ENCODE measurements around the gene TNS3.

TNS3 gene

DNA sequence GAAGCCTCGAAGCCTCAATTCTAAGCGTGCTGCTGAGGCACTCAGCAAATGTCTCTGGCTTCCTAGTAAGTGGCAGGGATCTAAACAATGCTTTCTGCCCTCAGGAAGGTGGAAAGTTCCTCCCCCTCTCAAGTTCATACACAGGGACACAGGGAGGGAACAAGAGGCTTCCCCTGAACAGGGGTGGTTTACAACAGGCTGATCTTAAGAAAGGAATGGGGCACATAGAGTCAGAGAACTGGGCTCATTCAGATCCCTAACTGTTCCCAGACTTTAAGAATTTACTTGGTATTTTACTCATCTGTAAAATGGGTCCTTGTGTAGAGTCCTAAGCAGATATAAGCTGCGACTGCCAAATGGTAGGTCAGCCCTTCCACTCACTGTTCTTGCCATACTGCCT is 2.5 kb downstream of the TNS3 start:
- TF ChIP-seq, protein P1, sequence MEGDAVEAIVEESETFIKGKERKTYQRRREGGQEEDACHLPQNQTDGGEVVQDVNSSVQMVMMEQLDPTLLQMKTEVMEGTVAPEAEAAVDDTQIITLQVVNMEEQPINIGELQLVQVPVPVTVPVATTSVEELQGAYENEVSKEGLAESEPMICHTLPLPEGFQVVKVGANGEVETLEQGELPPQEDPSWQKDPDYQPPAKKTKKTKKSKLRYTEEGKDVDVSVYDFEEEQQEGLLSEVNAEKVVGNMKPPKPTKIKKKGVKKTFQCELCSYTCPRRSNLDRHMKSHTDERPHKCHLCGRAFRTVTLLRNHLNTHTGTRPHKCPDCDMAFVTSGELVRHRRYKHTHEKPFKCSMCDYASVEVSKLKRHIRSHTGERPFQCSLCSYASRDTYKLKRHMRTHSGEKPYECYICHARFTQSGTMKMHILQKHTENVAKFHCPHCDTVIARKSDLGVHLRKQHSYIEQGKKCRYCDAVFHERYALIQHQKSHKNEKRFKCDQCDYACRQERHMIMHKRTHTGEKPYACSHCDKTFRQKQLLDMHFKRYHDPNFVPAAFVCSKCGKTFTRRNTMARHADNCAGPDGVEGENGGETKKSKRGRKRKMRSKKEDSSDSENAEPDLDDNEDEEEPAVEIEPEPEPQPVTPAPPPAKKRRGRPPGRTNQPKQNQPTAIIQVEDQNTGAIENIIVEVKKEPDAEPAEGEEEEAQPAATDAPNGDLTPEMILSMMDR (IDR thresholded peaks at IDR 0.05; ENCODE audit: low read depth, low read length), result no peak
- DNase-seq (ENCODE audit: extremely low read depth, low read depth), result no peak

- TF ChIP-seq, protein P1 (IDR thresholded peaks at IDR 0.05; ENCODE audit: low read depth, low read length), result no peak
- DNase-seq (ENCODE audit: extremely low read depth, low read depth), result no peak
Observed at GRCh38 chr7:47578579-47579270, 3.2 kb downstream of the TNS3 start.

DNA sequence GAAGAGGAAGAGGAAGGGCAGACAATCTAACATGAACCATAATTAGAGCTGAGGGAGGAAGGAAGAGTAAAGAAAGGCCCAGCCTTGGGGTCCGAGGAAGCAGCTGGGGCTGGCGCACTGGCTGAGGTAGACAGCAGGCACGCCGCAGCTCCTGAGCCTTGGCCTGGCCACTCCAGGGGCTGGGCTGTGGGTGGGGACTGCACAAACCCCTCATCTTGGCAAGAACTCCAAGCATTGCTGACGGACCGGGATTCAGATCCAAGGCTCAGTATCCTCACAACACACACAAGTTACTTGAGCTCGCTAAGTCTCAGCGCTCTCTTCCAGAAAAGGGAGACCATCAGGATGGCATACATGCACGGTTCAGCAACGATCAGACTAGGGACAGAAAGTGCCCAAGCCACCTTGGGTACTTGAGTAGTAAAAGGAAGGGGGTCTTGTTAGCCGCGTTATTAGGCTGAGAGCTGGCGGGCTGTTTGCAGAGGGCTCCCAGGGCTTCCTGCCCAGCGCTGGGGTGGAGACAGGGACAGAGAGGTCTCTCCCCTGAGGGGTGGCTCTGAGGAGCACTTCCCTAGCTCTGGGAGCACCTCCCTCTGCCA is 4.5 kb downstream of the TNS3 start:
- no peak for DNase-seq (ENCODE audit: extremely low read depth, low read depth)
- TF ChIP-seq, protein P1 (IDR thresholded peaks at IDR 0.05; ENCODE audit: low read depth, low read length), result no peak

DNA sequence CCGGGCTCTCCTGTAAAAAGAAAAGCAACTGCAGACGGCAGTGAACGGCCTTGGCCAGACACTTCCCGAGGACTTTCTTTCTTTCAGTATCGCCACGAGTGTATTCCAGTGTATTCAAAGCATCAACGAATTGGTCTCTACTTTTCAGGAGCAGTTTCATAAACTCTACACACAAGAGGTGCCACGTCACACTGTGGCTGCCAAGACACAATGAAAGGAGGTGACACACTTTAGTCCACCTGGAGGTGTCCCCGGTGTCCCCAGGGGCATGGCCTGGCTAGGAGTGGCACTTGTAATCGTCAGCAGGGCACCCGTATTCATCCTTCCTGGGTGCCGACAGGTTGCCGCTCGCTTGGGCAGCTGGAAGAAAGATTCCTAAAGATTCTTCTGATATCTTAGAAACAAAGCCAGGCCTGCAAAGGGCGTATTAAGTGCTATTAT is 5.0 kb downstream of the TNS3 start:
- no peak for DNase-seq (ENCODE audit: extremely low read depth, low read depth)
- TF ChIP-seq, protein P1 (IDR thresholded peaks at IDR 0.05; ENCODE audit: low read depth, low read length), result no peak

- no peak for DNase-seq (ENCODE audit: extremely low read depth, low read depth)
- TF ChIP-seq, protein P1 (IDR thresholded peaks at IDR 0.05; ENCODE audit: low read depth, low read length), result no peak
Observed at GRCh38 chr7:47576031-47576865, 5.7 kb downstream of the TNS3 start.

GRCh38 chr7:47574482-47575329 is 7.2 kb downstream of the TNS3 start:
- TF ChIP-seq, protein P1 (IDR thresholded peaks at IDR 0.05; ENCODE audit: low read depth, low read length), result no peak
- DNase-seq (ENCODE audit: extremely low read depth, low read depth), result no peak

Measured in AG09319 (cell line).